ENCODE measurements around the gene CFP. TPM values are rescaled to one million over a fixed set of nuclear protein-coding genes. Genes with fewer than 3 reads are reported as not detected.

CFP gene
- total and polyA plus RNA-seq, 5 donors from 2014 or later: 6.2 to 18.7 (median 11.7) TPM

DNA sequence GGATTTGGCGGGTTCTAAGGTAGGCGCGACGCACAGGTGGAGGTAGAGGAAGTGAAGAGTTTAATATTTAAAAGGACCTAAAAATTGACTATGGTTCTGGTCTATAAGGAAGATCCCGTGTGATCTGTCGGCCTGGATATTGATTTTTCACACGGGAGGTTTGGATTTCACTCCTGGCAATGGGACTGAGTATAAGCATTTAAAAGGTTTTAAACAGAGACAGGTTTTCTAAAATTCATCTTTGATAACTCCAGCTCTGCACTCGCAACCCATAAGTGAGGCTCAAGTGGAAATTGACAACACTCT lies 29.6 kb upstream of the CFP start:
- Mint-ChIP-seq H3K9me3 (no peaks in the 10 kb centered on the region), H3K4me1 (peaks cover 0 to 29% (median 10%) of the 10 kb centered on the region in 4 donors), H3K27me3 (no peaks in the 10 kb centered on the region), H3K36me3 (peaks cover 8% of the 10 kb centered on the region), H3K4me3 (peak overlapping the region; percentile 87 to 95 (median 94)), H3K27ac (peak overlapping the region; percentile 98 to 99 (median 98))
- Histone ChIP-seq H3K9me3 (ENCODE audit: control insufficient read depth in 2 of 2, low read length in 2 of 2) (no peaks in the 10 kb centered on the region), H3K4me1 (ENCODE audit: control insufficient read depth, insufficient read depth, low read length, poor library complexity, severe bottlenecking) (peaks cover 5% of the 10 kb centered on the region), H3K27ac (ENCODE audit: insufficient read depth, low read length, poor library complexity, severe bottlenecking) (peak overlapping the region; percentile 97), H3K4me3 (ENCODE audit: low read depth, low read length) (peak overlapping the region; percentile 58), H3K36me3 (ENCODE audit: control insufficient read depth, insufficient read depth, low read length) (peaks cover 21% of the 10 kb centered on the region), H3K27me3 (ENCODE audit: control insufficient read depth, insufficient read depth, low read length) (no peaks in the 10 kb centered on the region)
- DNase-seq (no peak), ATAC-seq (ENCODE audit: low read depth in 2 of 2) (no peak)

DNA sequence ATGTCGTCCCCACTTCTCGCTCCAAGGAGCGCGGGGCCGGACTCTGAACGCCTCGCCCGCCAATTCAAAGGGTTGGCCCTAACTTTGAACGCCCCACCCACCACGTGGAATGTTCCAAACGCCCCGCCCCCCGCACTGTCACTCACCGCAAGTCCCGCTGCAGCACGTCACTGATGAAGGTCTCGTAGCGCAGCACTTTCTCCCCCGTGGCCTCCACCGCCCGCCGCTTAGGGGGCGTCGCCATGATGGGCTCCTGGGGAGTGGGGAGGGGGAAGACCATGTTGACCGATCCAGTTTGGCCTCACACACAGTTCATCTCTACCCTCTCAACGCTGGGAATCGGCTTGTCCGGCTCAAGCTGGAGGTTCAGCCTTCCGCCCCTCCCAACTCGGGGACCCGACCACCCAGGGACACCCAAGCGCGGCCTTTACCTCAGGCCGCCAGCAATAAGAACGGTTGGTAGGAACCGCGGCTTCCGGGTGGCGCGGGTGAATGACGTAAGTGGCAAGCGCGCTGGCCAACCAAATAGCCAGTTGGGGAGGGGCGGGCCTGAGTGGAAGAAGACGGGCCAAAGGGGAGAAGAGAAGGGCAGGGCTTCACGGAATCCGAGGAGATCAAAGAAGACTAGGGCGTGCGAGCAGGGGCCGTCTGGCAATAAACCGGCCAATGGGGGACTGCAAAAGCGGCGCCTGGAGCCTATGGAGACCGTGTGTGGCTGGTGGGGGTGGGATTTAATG lies 29.1 kb upstream of the CFP start, which contains the start of gene UXT:
TSS of gene UXT (minus strand) at position 497 of the 737 bp plus-strand sequence. CDS start at position 244, 253 bp downstream.
- no peaks in the 10 kb centered on the region for H3K9me3 ChIP-seq (ENCODE audit: control insufficient read depth in 2 of 2, low read length in 2 of 2)
- peak; percentile 84 to 85 for ATAC-seq (ENCODE audit: low read depth in 2 of 2)
- peaks cover 5% of the 10 kb centered on the region for H3K4me1 ChIP-seq (ENCODE audit: control insufficient read depth, insufficient read depth, low read length, poor library complexity, severe bottlenecking)
- H3K4me3 Mint-ChIP-seq: peak within 1 kb of the TSS; percentile 87 to 95 (median 94)
- H3K4me3 ChIP-seq (ENCODE audit: low read depth, low read length): peak within 1 kb of the TSS; percentile 85
- H3K9me3 Mint-ChIP-seq: no peaks in the 10 kb centered on the region
- H3K36me3 Mint-ChIP-seq: peaks cover 8% of the 10 kb centered on the region
- peak; percentile 87 to 95 (median 91) for DNase-seq
- no peaks in the 10 kb centered on the region for H3K27me3 Mint-ChIP-seq
- H3K4me1 Mint-ChIP-seq: peaks cover 0 to 29% (median 10%) of the 10 kb centered on the region in 4 donors
- H3K36me3 ChIP-seq (ENCODE audit: control insufficient read depth, insufficient read depth, low read length): peaks cover 23% of the 10 kb centered on the region
- H3K27me3 ChIP-seq (ENCODE audit: control insufficient read depth, insufficient read depth, low read length): no peaks in the 10 kb centered on the region
- peak within 1 kb of the TSS; percentile 98 to 99 (median 98) for H3K27ac Mint-ChIP-seq
- peak within 1 kb of the TSS; percentile 97 for H3K27ac ChIP-seq (ENCODE audit: insufficient read depth, low read length, poor library complexity, severe bottlenecking)

- H3K36me3 Mint-ChIP-seq: peaks cover 8% of the 10 kb centered on the region
- peaks cover 0 to 29% (median 10%) of the 10 kb centered on the region in 4 donors for H3K4me1 Mint-ChIP-seq
- no peaks in the 10 kb centered on the region for H3K27me3 ChIP-seq (ENCODE audit: control insufficient read depth, insufficient read depth, low read length)
- H3K4me1 ChIP-seq (ENCODE audit: control insufficient read depth, insufficient read depth, low read length, poor library complexity, severe bottlenecking): peaks cover 5% of the 10 kb centered on the region
- peaks cover 28% of the 10 kb centered on the region for H3K36me3 ChIP-seq (ENCODE audit: control insufficient read depth, insufficient read depth, low read length)
- no peak for ATAC-seq (ENCODE audit: low read depth in 2 of 2)
- no peaks in the 10 kb centered on the region for H3K27me3 Mint-ChIP-seq
- H3K4me3 ChIP-seq (ENCODE audit: low read depth, low read length): peak overlapping the region; percentile 85
- H3K9me3 ChIP-seq (ENCODE audit: control insufficient read depth in 2 of 2, low read length in 2 of 2): no peaks in the 10 kb centered on the region
- H3K9me3 Mint-ChIP-seq: no peaks in the 10 kb centered on the region
- peak overlapping the region; percentile 87 to 95 (median 94) for H3K4me3 Mint-ChIP-seq
- no peak for DNase-seq
- peak overlapping the region; percentile 97 for H3K27ac ChIP-seq (ENCODE audit: insufficient read depth, low read length, poor library complexity, severe bottlenecking)
- H3K27ac Mint-ChIP-seq: peak overlapping the region; percentile 98 to 99 (median 98)
Observed at GRCh38 chrX:47658301-47658683, 28.6 kb upstream of the CFP start.

DNA sequence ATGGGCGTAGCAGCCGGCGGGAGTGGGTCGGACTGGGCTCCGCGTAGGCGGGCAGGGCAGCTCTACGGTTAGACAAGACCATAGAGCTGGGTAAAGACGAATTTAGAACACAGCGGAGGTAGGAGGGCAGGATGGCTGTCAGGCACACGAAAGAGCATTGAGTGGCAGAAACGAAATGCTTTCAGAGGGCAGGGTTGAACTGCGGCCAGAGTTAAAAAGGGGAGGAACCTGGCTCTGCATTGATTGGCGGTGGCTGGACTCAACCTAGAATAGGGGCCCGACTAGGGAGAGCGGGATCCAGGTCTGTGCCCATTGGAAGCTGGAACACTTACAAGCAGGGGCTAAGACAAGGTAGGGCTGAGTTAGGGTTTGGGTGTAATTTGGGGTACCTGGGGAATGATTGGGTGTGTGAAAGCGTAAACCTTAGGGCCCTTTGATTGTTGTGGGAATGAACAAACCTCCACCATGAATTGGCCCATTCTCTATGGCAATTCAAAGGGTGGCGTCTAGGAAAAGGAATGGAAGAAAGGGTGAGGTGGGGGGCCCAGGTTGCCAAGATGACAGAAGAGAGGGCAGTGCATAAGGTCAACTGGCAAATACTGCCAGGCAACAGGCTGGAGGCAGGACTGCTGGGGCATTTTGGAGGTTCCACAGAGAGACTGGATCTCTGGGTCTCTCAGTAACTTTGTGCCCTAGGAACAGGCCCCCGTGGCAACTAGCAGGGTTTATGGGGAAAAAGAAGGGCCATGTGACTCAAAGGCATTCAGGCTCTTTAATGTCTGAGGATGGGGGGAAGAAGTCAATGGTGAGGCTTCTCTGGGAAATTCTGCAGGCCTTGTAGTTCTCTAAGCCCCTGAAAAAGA lies 21.5 kb upstream of the CFP start:
- peaks cover 18% of the 10 kb centered on the region for H3K36me3 ChIP-seq (ENCODE audit: control insufficient read depth, insufficient read depth, low read length)
- H3K27me3 ChIP-seq (ENCODE audit: control insufficient read depth, insufficient read depth, low read length): no peaks in the 10 kb centered on the region
- peak overlapping the region; percentile 78 for H3K27ac ChIP-seq (ENCODE audit: insufficient read depth, low read length, poor library complexity, severe bottlenecking)
- DNase-seq: no peak
- H3K4me3 Mint-ChIP-seq: peak overlapping the region; percentile 88 to 93 (median 90)
- no peaks in the 10 kb centered on the region for H3K9me3 Mint-ChIP-seq
- no peaks in the 10 kb centered on the region for H3K27me3 Mint-ChIP-seq
- peak overlapping the region; percentile 80 to 96 (median 85) for H3K27ac Mint-ChIP-seq
- peaks cover 8 to 47% (median 29%) of the 10 kb centered on the region in 4 donors for H3K4me1 Mint-ChIP-seq
- ATAC-seq (ENCODE audit: low read depth in 2 of 2): no peak
- H3K9me3 ChIP-seq (ENCODE audit: control insufficient read depth in 2 of 2, low read length in 2 of 2): no peaks in the 10 kb centered on the region
- H3K36me3 Mint-ChIP-seq: peaks cover 5% of the 10 kb centered on the region
- H3K4me3 ChIP-seq (ENCODE audit: low read depth, low read length): peak overlapping the region; percentile 66
- H3K4me1 ChIP-seq (ENCODE audit: control insufficient read depth, insufficient read depth, low read length, poor library complexity, severe bottlenecking): peaks cover 23% of the 10 kb centered on the region

GRCh38 chrX:47650164-47651042 lies 20.7 kb upstream of the CFP start, which contains the start of gene ELK1:
ELK1 (minus strand) TSS chrX:47650563; CDS start chrX:47641441, 9,122 bp downstream.
- peaks cover 23% of the 10 kb centered on the region for H3K4me1 ChIP-seq (ENCODE audit: control insufficient read depth, insufficient read depth, low read length, poor library complexity, severe bottlenecking)
- H3K36me3 ChIP-seq (ENCODE audit: control insufficient read depth, insufficient read depth, low read length): peaks cover 10% of the 10 kb centered on the region
- Mint-ChIP-seq H3K27me3 (no peaks in the 10 kb centered on the region), H3K4me3 (peak within 1 kb of the TSS; percentile 88 to 93 (median 90)), H3K9me3 (no peaks in the 10 kb centered on the region), H3K36me3 (no peaks in the 10 kb centered on the region), H3K4me1 (peaks cover 8 to 50% (median 31%) of the 10 kb centered on the region in 4 donors), H3K27ac (peak within 1 kb of the TSS; percentile 80 to 96 (median 85))
- peak; percentile 87 to 96 (median 90) for DNase-seq
- peak; percentile 88 to 92 for ATAC-seq (ENCODE audit: low read depth in 2 of 2)
- peak within 1 kb of the TSS; percentile 78 for H3K27ac ChIP-seq (ENCODE audit: insufficient read depth, low read length, poor library complexity, severe bottlenecking)
- H3K27me3 ChIP-seq (ENCODE audit: control insufficient read depth, insufficient read depth, low read length): no peaks in the 10 kb centered on the region
- peak within 1 kb of the TSS; percentile 75 for H3K4me3 ChIP-seq (ENCODE audit: low read depth, low read length)
- no peaks in the 10 kb centered on the region for H3K9me3 ChIP-seq (ENCODE audit: control insufficient read depth in 2 of 2, low read length in 2 of 2)

DNA sequence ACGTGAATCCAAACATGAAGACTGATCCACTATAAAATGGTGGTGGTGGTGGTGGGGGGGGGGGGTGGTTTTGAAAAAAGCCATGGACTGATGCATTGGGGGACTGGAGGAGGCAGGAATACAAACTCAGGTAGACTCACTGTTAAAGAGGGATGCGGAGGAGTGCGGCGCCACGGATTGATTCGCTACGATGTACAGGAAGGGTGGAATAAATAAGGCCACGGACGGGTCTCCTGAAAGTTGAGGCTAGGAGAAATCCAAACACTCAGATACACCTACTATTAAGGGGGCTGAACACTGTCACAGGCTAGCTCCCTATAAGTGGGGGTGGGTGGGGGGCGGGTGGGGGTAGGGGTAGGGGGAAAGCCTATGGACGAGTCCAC lies 20.0 kb upstream of the CFP start:
- Histone ChIP-seq H3K27ac (ENCODE audit: insufficient read depth, low read length, poor library complexity, severe bottlenecking) (peak overlapping the region; percentile 78), H3K9me3 (ENCODE audit: control insufficient read depth in 2 of 2, low read length in 2 of 2) (no peaks in the 10 kb centered on the region), H3K27me3 (ENCODE audit: control insufficient read depth, insufficient read depth, low read length) (no peaks in the 10 kb centered on the region), H3K36me3 (ENCODE audit: control insufficient read depth, insufficient read depth, low read length) (peaks cover 9% of the 10 kb centered on the region), H3K4me1 (ENCODE audit: control insufficient read depth, insufficient read depth, low read length, poor library complexity, severe bottlenecking) (peaks cover 23% of the 10 kb centered on the region), H3K4me3 (ENCODE audit: low read depth, low read length) (peak overlapping the region; percentile 75)
- Mint-ChIP-seq H3K27ac (peak overlapping the region in 2 of 3 donors; percentile 85 to 86), H3K9me3 (no peaks in the 10 kb centered on the region), H3K4me1 (peaks cover 8 to 54% (median 31%) of the 10 kb centered on the region in 4 donors), H3K4me3 (peak overlapping the region; percentile 88 to 93 (median 90)), H3K36me3 (no peaks in the 10 kb centered on the region), H3K27me3 (no peaks in the 10 kb centered on the region)
- DNase-seq (no peak), ATAC-seq (ENCODE audit: low read depth in 2 of 2) (no peak)

DNA sequence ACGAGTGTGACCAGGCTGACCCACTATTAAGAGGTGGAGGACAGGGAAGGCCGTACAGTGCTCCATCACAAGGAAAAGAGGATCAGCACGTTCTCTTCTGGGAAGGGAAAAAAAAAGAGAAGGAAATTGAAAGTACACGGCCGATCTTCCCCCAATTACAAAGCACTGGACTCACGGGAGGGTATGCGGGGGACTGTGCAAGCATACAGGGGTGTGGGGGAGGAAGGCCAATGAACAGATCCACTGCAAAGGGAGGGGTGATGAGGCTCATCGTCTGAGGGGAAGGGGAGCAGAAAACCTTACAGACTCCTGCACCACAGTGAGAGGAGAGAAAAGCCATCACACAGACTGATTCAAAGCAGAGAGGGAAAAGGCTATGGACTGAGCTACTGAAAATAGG lies 19.5 kb upstream of the CFP start:
- H3K4me3 ChIP-seq (ENCODE audit: low read depth, low read length): peak overlapping the region; percentile 75
- Mint-ChIP-seq H3K4me1 (peaks cover 8 to 59% (median 33%) of the 10 kb centered on the region in 4 donors), H3K27me3 (no peaks in the 10 kb centered on the region), H3K36me3 (no peaks in the 10 kb centered on the region), H3K4me3 (peak overlapping the region; percentile 88 to 93 (median 90)), H3K27ac (peak overlapping the region in 2 of 3 donors; percentile 85 to 86), H3K9me3 (no peaks in the 10 kb centered on the region)
- peak overlapping the region; percentile 23 for H3K27ac ChIP-seq (ENCODE audit: insufficient read depth, low read length, poor library complexity, severe bottlenecking)
- peaks cover 9% of the 10 kb centered on the region for H3K36me3 ChIP-seq (ENCODE audit: control insufficient read depth, insufficient read depth, low read length)
- DNase-seq (no peak), ATAC-seq (ENCODE audit: low read depth in 2 of 2) (no peak)
- peaks cover 25% of the 10 kb centered on the region for H3K4me1 ChIP-seq (ENCODE audit: control insufficient read depth, insufficient read depth, low read length, poor library complexity, severe bottlenecking)
- no peaks in the 10 kb centered on the region for H3K9me3 ChIP-seq (ENCODE audit: control insufficient read depth in 2 of 2, low read length in 2 of 2)
- no peaks in the 10 kb centered on the region for H3K27me3 ChIP-seq (ENCODE audit: control insufficient read depth, insufficient read depth, low read length)
